ENCODE measurements around the gene SNX9.

DNA sequence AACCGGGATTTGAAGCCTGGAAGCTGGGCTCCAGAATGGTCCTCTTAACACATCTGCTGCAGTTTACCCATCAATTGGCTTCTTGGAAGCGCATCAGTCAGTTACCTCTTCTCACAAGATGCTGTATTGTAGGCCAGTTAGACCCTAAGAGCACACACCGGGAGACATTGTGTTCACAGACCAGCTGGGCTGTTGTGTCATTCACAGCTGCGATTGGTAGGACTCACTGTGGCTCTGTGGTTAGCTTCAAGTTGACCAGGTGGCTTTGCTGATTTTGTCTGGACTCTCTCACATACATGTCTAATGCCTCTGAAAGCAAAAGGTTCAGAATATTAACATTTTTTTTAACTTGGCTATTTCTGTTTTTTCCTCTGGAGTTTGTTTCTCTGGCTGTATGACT, 64.8 kb downstream of the SNX9 start:
- TF ChIP-seq POLR2A (IDR thresholded peaks at IDR 0.05; ENCODE audit: low read depth, low read length) (no peak), RFX5 (IDR thresholded peaks at IDR 0.05; ENCODE audit: low read depth, low read length) (no peak), CTCF (conservative IDR thresholded peaks at IDR 0.05; ENCODE audit: low read depth, low read length) (no peak), MAFK (IDR thresholded peaks at IDR 0.05; ENCODE audit: low read depth, low read length) (no peak)

Data from IMR-90 (cell line).